Activated naive CD4-positive, alpha-beta T cell treated with Interleukin-2 at 50 U/mL for 16 hours (primary cell): ENCODE results near the gene RASL10A.
"Not testable (repeated sequence)": the region's sequence is repeated elsewhere in the genome, so short reads cannot be mapped to it uniquely, and the experiment has no call there.

Source experiments
- DNase-seq: peaks from one replicate; pipeline ENCODE4 v3.0.0-alpha.2; 2020

Gene RASL10A

DNA sequence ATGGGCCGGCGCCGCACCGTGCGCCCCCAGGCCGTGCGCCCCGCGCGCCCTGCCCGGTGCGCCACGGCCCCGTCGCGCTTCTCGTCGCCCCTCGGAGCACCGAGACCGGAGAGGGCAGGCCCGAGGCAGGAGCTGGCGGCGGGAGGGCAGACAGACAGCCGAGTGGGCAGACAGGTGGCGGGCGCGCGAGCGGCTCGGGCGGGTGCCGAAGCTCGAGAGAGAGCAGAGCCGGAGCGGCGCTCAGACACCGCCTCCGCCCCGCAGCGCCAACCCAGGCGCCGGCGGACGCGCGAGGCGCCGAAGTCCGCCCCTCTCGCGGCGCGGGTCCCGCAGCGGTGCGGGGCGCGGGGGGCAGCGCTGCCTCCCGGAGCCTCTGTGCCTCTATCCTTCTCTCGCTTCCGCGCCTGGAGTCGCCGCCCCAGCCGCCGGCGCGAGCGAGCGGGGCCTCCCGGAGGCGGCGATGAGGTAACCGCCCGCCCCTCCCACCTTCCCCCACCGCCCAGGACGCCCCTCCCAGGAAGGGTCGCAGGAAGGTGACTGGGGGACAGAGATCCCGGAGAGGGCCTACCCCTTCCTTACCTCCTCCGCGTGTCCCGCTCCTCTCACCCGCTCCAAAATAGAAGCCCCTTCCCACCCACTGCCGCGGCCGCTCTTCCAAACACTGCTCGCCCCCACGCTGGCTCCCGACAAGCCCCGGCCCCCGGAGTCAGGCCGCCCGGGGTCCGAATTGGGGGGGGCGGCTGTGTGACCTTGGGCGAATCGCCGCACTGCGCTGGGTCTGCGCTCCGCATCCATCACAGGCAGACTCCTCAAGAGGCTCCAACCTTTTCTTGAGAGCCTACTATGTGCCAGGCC is at the start of gene RASL10A:
TSS of gene RASL10A (minus strand) at position 412 of the 855 bp plus-strand sequence. CDS start 451 bp downstream, outside the sequence.
- no peak for DNase-seq

DNA sequence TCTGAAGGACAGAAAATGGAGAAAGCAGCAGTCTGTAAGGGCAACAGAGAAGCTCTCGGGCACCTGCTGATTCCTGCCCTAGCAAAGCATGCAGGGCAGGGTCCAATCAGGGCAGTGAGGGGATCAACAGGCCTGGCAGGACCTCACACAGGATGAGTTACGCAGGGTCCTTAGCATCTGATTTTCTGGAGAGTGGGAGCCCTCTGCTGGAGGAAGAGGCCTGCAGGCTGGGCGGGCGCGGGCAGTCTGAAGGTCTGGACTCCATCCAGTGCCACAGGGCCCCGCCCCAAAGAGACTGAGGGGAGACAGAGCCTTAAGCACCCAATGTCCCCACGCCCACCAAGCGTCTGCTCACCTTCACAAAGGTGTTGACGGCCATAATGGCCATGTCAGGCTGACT is 44.0 kb upstream of the RASL10A start:
- DNase-seq: no peak

- not testable (repeated sequence) for DNase-seq
Observed at GRCh38 chr22:29357193-29357890, 41.8 kb upstream of the RASL10A start.

DNA sequence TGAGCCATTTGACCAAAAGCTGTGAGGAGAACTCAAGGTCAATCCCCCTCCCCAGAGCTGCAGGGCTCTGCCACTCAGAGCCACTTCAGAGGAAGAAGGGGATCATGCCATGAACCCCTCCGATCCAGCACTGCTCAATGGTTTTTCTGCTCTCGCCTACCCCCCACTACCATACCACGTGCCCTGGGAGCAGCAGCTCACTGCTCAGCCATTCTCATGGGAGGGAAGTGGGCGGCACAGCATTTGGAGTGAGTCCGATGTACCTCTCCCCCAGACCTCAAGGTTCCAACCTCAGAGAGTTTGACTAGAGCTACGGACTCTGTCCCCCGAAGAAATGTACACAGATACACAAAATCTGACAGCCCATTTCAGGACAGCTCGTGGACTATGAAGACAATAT is 38.4 kb upstream of the RASL10A start:
- no peak for DNase-seq

DNA sequence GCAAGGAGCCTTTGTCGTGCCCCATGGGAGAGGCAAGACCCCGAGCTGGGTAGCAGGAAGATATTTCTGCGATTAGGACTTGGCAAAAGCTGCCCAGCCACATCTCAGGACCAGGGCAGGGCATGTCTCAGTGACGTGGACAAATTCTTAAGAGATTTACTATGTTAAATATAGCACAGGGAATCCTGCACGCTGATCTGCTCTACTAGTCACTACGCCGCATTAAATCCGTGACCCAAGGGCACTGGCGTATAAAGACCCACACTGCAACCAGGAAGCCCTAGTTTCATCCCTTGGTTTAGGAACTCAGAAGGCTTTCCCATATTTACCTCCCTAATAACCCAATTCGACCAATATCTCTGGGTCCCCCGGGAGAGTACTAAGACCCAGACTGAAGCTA is 37.8 kb upstream of the RASL10A start:
- DNase-seq: no peak

GRCh38 chr22:29352778-29353177 is 37.3 kb upstream of the RASL10A start:
- DNase-seq: no peak

- DNase-seq: no peak
Observed at GRCh38 chr22:29351891-29352290, 36.4 kb upstream of the RASL10A start.

DNA sequence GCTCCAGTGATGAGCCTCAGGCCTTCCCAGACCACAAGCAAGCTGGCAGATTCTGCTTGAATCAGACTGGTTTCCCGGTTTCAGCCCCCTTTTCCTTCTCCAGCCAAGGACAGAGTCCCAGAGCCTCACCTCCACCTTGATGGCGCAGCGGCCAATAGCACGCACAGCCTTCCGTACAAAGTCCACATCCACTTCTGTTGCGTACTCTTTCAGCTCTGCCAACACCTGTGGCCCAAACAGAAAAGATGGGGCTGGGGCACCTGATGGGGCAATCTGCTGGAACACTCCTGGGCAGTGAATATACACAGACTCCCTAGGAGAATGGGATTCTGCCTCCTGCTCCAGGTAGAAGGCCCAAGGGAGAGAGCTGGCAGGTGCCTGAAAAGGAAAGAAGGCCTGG is 35.5 kb upstream of the RASL10A start:
- DNase-seq: no peak

DNA sequence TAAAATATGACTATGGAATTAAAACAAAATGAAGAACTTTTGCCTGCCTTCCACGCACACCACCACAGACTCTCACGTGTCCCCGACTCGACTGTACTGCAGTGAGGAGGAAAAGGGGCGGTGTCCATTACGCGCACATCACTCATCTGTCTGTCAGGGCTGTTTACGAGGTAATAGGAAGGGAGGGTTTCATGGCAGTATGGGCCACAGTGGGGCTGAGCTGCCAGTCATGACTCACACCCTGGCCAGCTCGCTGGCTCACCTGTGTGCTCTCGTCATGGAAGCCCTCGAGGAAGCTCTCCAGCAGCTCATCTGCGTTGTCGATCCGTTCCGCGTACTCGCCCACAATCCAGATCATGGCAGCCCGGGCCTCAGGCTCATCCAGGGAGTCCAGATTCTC is 33.5 kb upstream of the RASL10A start:
- DNase-seq: no peak

- DNase-seq: no peak
Observed at GRCh38 chr22:29348041-29348440, 32.5 kb upstream of the RASL10A start.

- DNase-seq: no peak
Observed at GRCh38 chr22:29346659-29347058, 31.2 kb upstream of the RASL10A start.

DNA sequence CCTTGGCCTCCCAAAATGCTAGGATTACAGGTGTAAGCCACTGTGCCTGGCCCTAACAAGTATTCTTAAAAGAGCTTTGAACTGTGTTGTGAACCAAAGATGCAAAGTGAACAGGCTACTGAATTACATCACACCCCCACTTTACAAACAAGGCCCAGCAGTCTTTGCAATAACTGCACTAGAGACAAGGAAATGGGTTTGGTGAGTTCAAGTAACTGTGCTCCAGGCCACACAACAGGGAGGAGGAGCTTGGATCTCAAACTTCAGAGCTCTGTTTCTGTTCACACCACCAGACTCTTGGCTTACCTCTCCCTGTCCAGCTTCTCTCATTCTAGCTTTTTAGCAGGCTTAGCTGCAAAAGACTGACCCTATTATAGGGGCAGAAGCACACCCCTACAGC is 30.4 kb upstream of the RASL10A start:
- DNase-seq: no peak

- DNase-seq: not testable (repeated sequence)
Observed at GRCh38 chr22:29344889-29345288, 29.4 kb upstream of the RASL10A start.

GRCh38 chr22:29344137-29344536 is 28.6 kb upstream of the RASL10A start:
- no peak for DNase-seq

DNA sequence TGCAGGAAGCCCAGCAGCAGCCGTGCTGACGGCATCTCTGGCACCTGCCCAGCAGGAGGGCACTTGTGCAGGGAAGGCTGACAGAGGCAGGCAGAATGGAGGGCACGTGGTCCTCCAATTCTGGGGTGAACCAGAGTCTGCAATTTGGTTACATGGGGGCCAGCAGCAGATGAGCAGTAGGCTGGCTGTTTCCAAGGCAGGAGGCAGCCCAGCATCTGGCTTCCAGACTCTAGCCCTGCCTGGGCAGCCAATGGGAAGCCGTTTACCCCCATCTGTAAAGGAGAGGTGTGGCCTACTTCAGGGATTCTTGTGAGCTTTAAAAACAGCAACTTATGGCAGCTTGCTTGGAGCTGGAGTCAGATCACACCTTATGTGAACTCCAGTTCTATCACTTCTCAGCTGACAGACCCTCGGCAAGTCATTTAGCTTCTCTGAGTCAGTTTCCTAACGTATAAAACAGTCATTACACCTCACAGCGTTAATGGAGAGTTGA is 27.9 kb upstream of the RASL10A start:
- DNase-seq: no peak

DNA sequence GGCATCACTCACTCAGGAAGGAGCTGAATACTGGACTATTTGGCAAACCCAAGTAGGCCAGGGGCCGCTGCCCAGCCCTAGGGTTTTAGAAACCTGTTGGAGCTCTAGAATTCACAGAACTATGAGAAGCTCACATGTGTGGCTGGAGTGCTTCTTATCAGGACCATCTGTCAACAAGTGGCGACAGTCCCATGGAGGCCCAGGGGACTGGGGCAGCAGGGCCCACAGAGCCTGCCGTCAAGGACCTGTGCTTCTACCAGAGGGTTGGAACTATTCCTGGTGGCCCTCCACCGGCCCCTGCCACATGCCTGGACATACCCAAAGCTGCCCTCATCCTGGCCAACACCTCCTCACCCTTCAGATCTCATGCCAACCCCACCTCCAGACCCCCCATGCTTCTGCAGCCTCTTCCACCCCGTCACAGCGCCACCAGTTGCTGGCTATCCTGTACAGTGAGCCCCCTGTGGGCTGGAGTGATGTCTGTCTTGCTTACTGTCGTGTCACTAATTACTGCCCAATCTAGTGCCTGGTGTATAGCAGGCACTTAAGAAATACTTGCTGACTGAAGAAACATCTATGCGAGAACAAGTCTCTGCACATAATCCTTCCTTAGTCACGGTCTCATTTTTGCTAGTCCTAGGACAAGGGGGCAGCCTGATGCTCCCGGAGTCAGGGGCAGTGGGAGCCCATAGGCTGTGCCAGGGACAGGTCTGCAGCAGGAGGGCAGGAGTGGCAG is 27.2 kb upstream of the RASL10A start:
- DNase-seq: no peak

GRCh38 chr22:29342177-29342576 is 26.7 kb upstream of the RASL10A start:
- no peak for DNase-seq

GRCh38 chr22:29341849-29342127 is 26.3 kb upstream of the RASL10A start:
- DNase-seq: no peak

DNA sequence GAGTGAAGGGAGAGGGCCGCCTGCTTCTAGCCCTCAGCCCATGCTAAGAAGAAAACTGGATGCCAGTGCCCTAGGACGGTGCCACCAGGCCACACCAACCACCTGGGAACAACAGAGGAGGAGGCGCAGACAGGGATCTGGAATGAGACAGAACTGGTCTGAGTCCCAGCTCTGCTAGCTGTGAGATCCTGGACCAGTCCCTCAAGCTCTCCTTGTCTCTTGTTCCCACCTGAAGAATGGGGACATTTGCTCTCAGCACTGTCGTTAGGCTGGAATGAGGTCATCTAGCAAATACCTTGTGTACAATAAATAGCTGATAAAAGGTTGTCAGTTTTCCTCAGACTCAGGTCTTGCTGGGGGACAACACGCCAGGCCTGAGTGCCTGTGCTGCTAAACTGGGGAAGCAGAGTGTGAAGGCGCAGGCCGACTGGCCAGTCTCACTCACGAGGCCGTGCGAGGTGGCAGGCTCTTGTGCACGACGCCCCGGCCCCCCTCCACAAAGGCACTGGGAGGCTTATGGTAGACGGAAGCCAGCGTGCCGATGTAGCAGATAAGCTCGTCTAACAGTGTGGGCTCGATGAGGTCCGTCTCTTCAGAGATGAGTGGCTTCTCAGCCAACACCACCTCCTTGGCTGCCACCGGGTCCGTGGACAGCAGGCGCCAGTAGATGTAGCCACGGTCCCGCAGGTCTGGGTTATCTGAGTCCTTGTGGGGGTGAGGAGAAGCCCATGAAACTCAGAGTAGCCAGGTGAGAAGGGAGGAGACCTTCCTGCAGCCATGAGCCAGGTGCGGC is 25.8 kb upstream of the RASL10A start:
- DNase-seq: no peak

DNA sequence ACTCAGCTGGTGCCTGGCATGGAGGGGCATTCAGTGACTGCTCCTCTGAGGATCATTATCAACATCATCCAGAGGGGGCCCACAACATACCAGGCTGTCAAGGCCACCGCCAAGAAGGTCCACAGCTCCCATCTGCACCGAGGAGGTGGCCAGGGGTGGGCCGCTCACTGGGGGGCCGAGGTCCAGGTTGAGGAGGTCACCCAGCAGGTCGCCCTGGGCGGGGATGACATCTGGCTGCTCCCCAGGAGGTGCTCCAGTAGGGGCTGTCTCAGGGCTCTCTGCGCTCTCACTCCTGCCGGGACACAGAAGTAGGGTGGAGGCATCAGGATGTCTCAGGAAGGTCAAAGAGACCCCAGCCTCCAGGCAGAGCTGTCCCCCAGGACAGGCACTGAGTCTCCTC is 25.1 kb upstream of the RASL10A start:
- no peak for DNase-seq

- DNase-seq: no peak
Observed at GRCh38 chr22:29339381-29340235, 24.1 kb upstream of the RASL10A start.

DNA sequence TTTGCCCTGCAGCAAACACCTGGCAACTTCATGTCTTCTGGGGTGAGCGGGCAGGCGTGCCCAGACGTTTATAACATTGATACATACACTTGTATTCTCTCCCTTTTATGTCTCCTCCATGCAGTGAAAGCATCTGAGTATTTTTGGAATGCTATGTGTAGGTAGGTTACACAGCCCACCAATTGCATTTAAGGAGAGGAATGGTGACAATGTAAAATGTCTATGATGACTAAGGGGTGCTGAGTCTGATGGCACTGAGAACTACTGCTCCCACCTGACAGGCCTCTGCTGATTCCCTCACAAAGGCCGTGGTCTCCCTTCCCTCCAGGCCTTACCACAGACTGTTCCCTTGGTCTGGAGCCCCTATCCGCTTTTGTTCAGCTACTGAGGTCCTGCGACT is 22.9 kb upstream of the RASL10A start:
- DNase-seq: no peak
